PC-9 (cell line): ENCODE measurements around the gene RRP15. TPM values are rescaled to one million over a fixed set of nuclear protein-coding genes. Genes with fewer than 3 reads are reported as not detected.
A peak's percentile ranks its signal among the peaks of the same experiment; 100 is the strongest.

Experiments
- BruUV-seq: library from RNA; stranded (reverse); fragments of 400-500 nt; replicated peaks from 2 replicates; lab custom pipeline; 2021; lab: Mats Ljungman, UMichigan
- CTCF ChIA-PET: fragments of 300-600 bp; sonication (Branson Sonifier 250); formaldehyde crosslinking; loops from one replicate; lab custom pipeline; 2022; ENCODE audit warnings: antibody characterized with exemption; lab: Charles Lee
- POLR2A ChIA-PET: fragments of 300-600 bp; sonication (Branson Sonifier 250); formaldehyde crosslinking; loops from one replicate; lab custom pipeline; 2022; ENCODE audit warnings: antibody characterized with exemption; ENCODE audit not compliant: unreplicated experiment; lab: Charles Lee
- DNase-seq, 2 experiments: peaks; one replicate each; pipeline versions ENCODE4 v3.0.0 to v3.0.0-alpha.2; 2015 to 2022; ENCODE audit warnings: mixed read lengths in 1 of 2
- H2AFZ ChIP-seq: fragments of 200-600 bp; sonication (generic); 2 replicates; pipeline ENCODE4 v1.8.1; 2017; ENCODE audit warnings: antibody characterized with exemption
- H3F3A ChIP-seq: fragments of 200-600 bp; sonication (generic); 2 replicates; pipeline ENCODE4 v1.8.1; 2017; ENCODE audit warnings: antibody characterized with exemption, mild to moderate bottlenecking, low read depth; ENCODE audit not compliant: insufficient read depth
- H3K27ac ChIP-seq: fragments of 200-600 bp; sonication (generic); 2 replicates; pipeline ENCODE4 v1.6.1; 2016; ENCODE audit warnings: mixed run types
- H3K27me3 ChIP-seq: fragments of 200-600 bp; sonication (generic); 2 replicates; pipeline ENCODE4 v1.6.1; 2016; ENCODE audit warnings: low read depth, mixed run types; ENCODE audit not compliant: insufficient read depth
- H3K36me3 ChIP-seq: fragments of 200-600 bp; sonication (generic); 2 replicates; pipeline ENCODE4 v1.6.1; 2016; ENCODE audit warnings: low read depth, mixed run types
- H3K4me1 ChIP-seq: fragments of 200-600 bp; sonication (generic); replicated peaks from 2 replicates; pipeline ENCODE4 v1.6.1; 2016; ENCODE audit warnings: mixed run types; ENCODE audit not compliant: insufficient read depth
- H3K4me2 ChIP-seq: fragments of 200-600 bp; sonication (generic); 2 replicates; pipeline ENCODE4 v1.6.1; 2017; ENCODE audit warnings: mixed run types
- H3K4me3 ChIP-seq: fragments of 200-600 bp; sonication (generic); 2 replicates; pipeline ENCODE4 v1.6.1; 2016; ENCODE audit warnings: mixed run types
- H3K79me2 ChIP-seq: fragments of 200-600 bp; sonication (generic); 2 replicates; pipeline ENCODE4 v1.6.1; 2017; ENCODE audit warnings: low read depth, mixed run types
- H3K9me2 ChIP-seq: fragments of 200-600 bp; sonication (generic); 2 replicates; pipeline ENCODE4 v1.8.1; 2017; ENCODE audit warnings: mild to moderate bottlenecking; ENCODE audit not compliant: insufficient read depth
- H3K9me3 ChIP-seq: fragments of 200-600 bp; sonication (generic); 2 replicates; pipeline ENCODE4 v1.8.1; 2016; ENCODE audit warnings: low read depth; ENCODE audit not compliant: insufficient read depth
- H4K20me1 ChIP-seq: fragments of 200-600 bp; sonication (generic); 2 replicates; pipeline ENCODE4 v1.8.1; 2017; ENCODE audit not compliant: insufficient read depth
- CTCF ChIP-seq: fragments of 200-600 bp; sonication (generic); conservative IDR thresholded peaks from 2 replicates; pipeline ENCODE4 v1.6.1; 2017; ENCODE audit warnings: mixed run types, antibody characterized with exemption, mild to moderate bottlenecking, moderate library complexity
- EZH2 ChIP-seq: fragments of 200-600 bp; sonication (generic); IDR thresholded peaks from 2 replicates; pipeline ENCODE4 v1.8.0; 2017; ENCODE audit warnings: antibody characterized with exemption, low read depth
- intact Hi-C: fragments of 100-400 bp; cut with micrococcal nuclease; formaldehyde crosslinking; loops from one replicate; pipeline ENCODE4 v1.10.0; 2022; ENCODE audit not compliant: unreplicated experiment
- total RNA-seq: library from RNA; stranded (reverse); gene quantifications from 2 replicates; pipeline ENCODE4 v1.2.3, GENCODE V29; 2021

RRP15 gene
- total RNA-seq, 1 experiment from 2014 or later: 24.9 TPM

GRCh38 chr1:218298398-218298797 lies 13.3 kb downstream of the RRP15 start:
- Histone ChIP-seq H3K27ac (no peak overlapping the region), H3K4me2 (no peak overlapping the region), H3K4me3 (no peak overlapping the region), H3F3A (no peaks in the 10 kb centered on the region), H4K20me1 (peaks cover 14% of the 10 kb centered on the region; the same call in 1 of the 2 replicates), H3K27me3 (no peaks in the 10 kb centered on the region), H3K36me3 (0 out of 2 replicates have a peak, but pooled peaks cover 8% of the 10 kb centered on the region), H2AFZ (no peak overlapping the region), H3K9me3 (no peaks in the 10 kb centered on the region), H3K9me2 (no peaks in the 10 kb centered on the region), H3K79me2 (peaks cover 20% of the 10 kb centered on the region), H3K4me1 (no peaks in the 10 kb centered on the region)
- no TSS peak for BruUV-seq
- no peak for DNase-seq
- CTCF ChIA-PET: interaction anchor here (0.7 kb wide), 1 partner anchor 14 kb away, joined by 3 read pairs; no protein-coding TSS in a partner anchor
- TF ChIP-seq EZH2: no peak
- no peak for TF ChIP-seq CTCF
- POLR2A ChIA-PET: interaction anchor here (0.6 kb wide), 1 partner anchor 55 kb away, joined by 3 read pairs; no protein-coding TSS in a partner anchor
- intact Hi-C loops: no loop called here

- H3K27ac ChIP-seq: no peak overlapping the region
- TF ChIP-seq EZH2: no peak
- peak; percentile 60 for TF ChIP-seq CTCF
- no peaks in the 10 kb centered on the region for H3F3A ChIP-seq
- H3K9me2 ChIP-seq: no peaks in the 10 kb centered on the region
- DNase-seq: peak in 1 of 2 experiments; percentile 37
- peaks cover 20% of the 10 kb centered on the region for H3K79me2 ChIP-seq
- H3K4me2 ChIP-seq: no peak overlapping the region
- POLR2A ChIA-PET: interaction anchor here (0.6 kb wide), 1 partner anchor 14 kb away, joined by 3 read pairs; the partner anchor contains the start of gene RRP15
- H3K36me3 ChIP-seq: 0 out of 2 replicates have a peak, but pooled peaks cover 8% of the 10 kb centered on the region
- no peaks in the 10 kb centered on the region for H3K27me3 ChIP-seq
- H3K4me3 ChIP-seq: no peak overlapping the region
- CTCF ChIA-PET: interaction anchor here (0.6 to 1.2 kb wide), 5 partner anchors 15 to 1283 kb away, joined by 3 to 4 read pairs (median 3); no protein-coding TSS in a partner anchor
- no TSS peak for BruUV-seq
- H4K20me1 ChIP-seq: peaks cover 10% of the 10 kb centered on the region; the same call in 1 of the 2 replicates
- intact Hi-C loops: no loop called here
- H3K4me1 ChIP-seq: no peaks in the 10 kb centered on the region
- no peaks in the 10 kb centered on the region for H3K9me3 ChIP-seq
- no peak overlapping the region for H2AFZ ChIP-seq
Observed at GRCh38 chr1:218299416-218299815, 14.3 kb downstream of the RRP15 start.

GRCh38 chr1:218301217-218301616 lies 16.1 kb downstream of the RRP15 start:
- Histone ChIP-seq H3K4me2 (no peak overlapping the region), H3K79me2 (peaks cover 20% of the 10 kb centered on the region), H3K27me3 (no peaks in the 10 kb centered on the region), H4K20me1 (peaks cover 10% of the 10 kb centered on the region; the same call in 1 of the 2 replicates), H3K4me1 (no peaks in the 10 kb centered on the region), H3K9me3 (no peaks in the 10 kb centered on the region), H3K9me2 (no peaks in the 10 kb centered on the region), H3K4me3 (no peak overlapping the region), H3K36me3 (0 out of 2 replicates have a peak, but pooled peaks cover 11% of the 10 kb centered on the region), H3K27ac (no peak overlapping the region), H3F3A (no peaks in the 10 kb centered on the region), H2AFZ (no peak overlapping the region)
- CTCF ChIA-PET: no interaction called here
- intact Hi-C loops: no loop called here
- POLR2A ChIA-PET: no interaction called here
- no peak for TF ChIP-seq CTCF
- TF ChIP-seq EZH2: no peak
- no peak for DNase-seq
- no TSS peak for BruUV-seq
